Activated CD4-positive, alpha-beta memory T cell treated with anti-CD3 and anti-CD28 coated beads, Interleukin-2, amount 10 ng/mL, durations not matched to agents 7 days and 5 days (primary cell): ENCODE measurements around the gene VWA5B1. TPM values are rescaled to one million over a fixed set of nuclear protein-coding genes. Genes with fewer than 3 reads are reported as not detected.

Experiments
- CTCF ChIA-PET: fragments of 350-600 bp; sonication (Branson Sonifier 250); formaldehyde crosslinking; loops from one replicate; lab custom pipeline; 2021; ENCODE audit warnings: antibody characterized with exemption, inconsistent platforms; lab: Charles Lee
- POLR2A ChIA-PET: fragments of 350-600 bp; sonication (Branson Sonifier 250); formaldehyde crosslinking; loops from one replicate; lab custom pipeline; 2021; ENCODE audit warnings: antibody characterized with exemption; lab: Charles Lee
- DNase-seq: peaks from one replicate; pipeline ENCODE4 v3.0.0-alpha.2; 2020
- H3K27ac Mint-ChIP-seq: one replicate; pipeline ENCODE4 v1.8.0; 2021; ENCODE audit warnings: mild to moderate bottlenecking, mixed read lengths
- H3K27me3 Mint-ChIP-seq: one replicate; pipeline ENCODE4 v1.8.0; 2021; ENCODE audit warnings: mixed read lengths
- H3K36me3 Mint-ChIP-seq: one replicate; pipeline ENCODE4 v1.8.0; 2021; ENCODE audit warnings: low read depth, mixed read lengths
- H3K4me1 Mint-ChIP-seq: one replicate; pipeline ENCODE4 v1.8.0; 2021; ENCODE audit warnings: mixed read lengths
- H3K4me3 Mint-ChIP-seq: one replicate; pipeline ENCODE4 v1.8.0; 2021; ENCODE audit warnings: mild to moderate bottlenecking, mixed read lengths
- H3K9me3 Mint-ChIP-seq: one replicate; pipeline ENCODE4 v1.8.0; 2021; ENCODE audit warnings: mixed read lengths
- total RNA-seq, 2 experiments: library from RNA; stranded (reverse); gene quantifications; one replicate each; pipeline ENCODE4 v1.2.3, GENCODE V29; 2021

The VWA5B1 gene
- total RNA-seq, 2 experiments from 2014 or later: not detected

- Mint-ChIP-seq H3K4me1 (no peaks in the 10 kb centered on the region), H3K27me3 (peaks cover 14% of the 10 kb centered on the region), H3K4me3 (no peak overlapping the region)
Measured at GRCh38 chr1:20350421-20350820, 59.7 kb downstream of the VWA5B1 start.

GRCh38 chr1:20351911-20352701, 61.4 kb downstream of the VWA5B1 start:
- CTCF ChIA-PET: no interaction called here
- DNase-seq: no peak
- Mint-ChIP-seq H3K27me3 (peaks cover 9% of the 10 kb centered on the region), H3K36me3 (no peaks in the 10 kb centered on the region), H3K27ac (no peak overlapping the region), H3K9me3 (no peaks in the 10 kb centered on the region), H3K4me3 (no peak overlapping the region), H3K4me1 (no peaks in the 10 kb centered on the region)
- POLR2A ChIA-PET: no interaction called here

More at GRCh38 chr1:20350421-20350820, 59.7 kb downstream of the VWA5B1 start:
- no peak overlapping the region for H3K27ac Mint-ChIP-seq
- DNase-seq: no peak
- peaks cover 2% of the 10 kb centered on the region for H3K9me3 Mint-ChIP-seq
- H3K36me3 Mint-ChIP-seq: no peaks in the 10 kb centered on the region
- POLR2A ChIA-PET: no interaction called here
- CTCF ChIA-PET: interaction anchor here (1.3 kb wide), 1 partner anchor 12 kb away, joined by 3 read pairs; no protein-coding TSS in a partner anchor

- no peak for DNase-seq
- ChIA-PET POLR2A (no interaction called here), CTCF (no interaction called here)
- H3K4me3 Mint-ChIP-seq: no peak overlapping the region
- H3K4me1 Mint-ChIP-seq: no peaks in the 10 kb centered on the region
- no peaks in the 10 kb centered on the region for H3K9me3 Mint-ChIP-seq
- H3K27me3 Mint-ChIP-seq: peaks cover 14% of the 10 kb centered on the region
- no peaks in the 10 kb centered on the region for H3K36me3 Mint-ChIP-seq
- H3K27ac Mint-ChIP-seq: no peak overlapping the region
Measured at GRCh38 chr1:20353836-20354235, 63.2 kb downstream of the VWA5B1 start.

DNA sequence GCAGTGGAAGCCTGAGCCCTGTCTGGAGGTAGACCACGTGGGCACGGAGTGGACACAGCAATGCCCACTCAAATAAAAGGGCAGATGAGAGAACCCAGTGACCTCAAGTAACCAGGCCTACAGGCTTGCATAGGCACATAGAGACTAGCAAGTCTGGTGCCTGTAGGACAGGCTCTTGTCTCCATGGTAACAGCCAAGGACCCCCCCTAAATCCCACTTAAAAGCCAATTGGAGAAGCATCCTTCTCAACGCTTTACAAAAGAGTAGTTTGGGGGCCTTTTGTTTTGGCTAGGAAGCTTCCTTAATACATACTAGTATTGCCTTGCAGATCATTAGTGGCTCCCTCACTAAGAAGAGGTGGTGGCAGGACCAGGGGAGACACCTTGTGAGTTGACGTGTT, 63.9 kb downstream of the VWA5B1 start:
- POLR2A ChIA-PET: no interaction called here
- no peaks in the 10 kb centered on the region for H3K36me3 Mint-ChIP-seq
- no peak for DNase-seq
- peaks cover 6% of the 10 kb centered on the region for H3K4me1 Mint-ChIP-seq
- CTCF ChIA-PET: no interaction called here
- H3K9me3 Mint-ChIP-seq: no peaks in the 10 kb centered on the region
- H3K27me3 Mint-ChIP-seq: peaks cover 22% of the 10 kb centered on the region
- no peak overlapping the region for H3K27ac Mint-ChIP-seq
- no peak overlapping the region for H3K4me3 Mint-ChIP-seq

GRCh38 chr1:20355101-20355827, 64.6 kb downstream of the VWA5B1 start:
- H3K27ac Mint-ChIP-seq: no peak overlapping the region
- no peak for DNase-seq
- no peaks in the 10 kb centered on the region for H3K9me3 Mint-ChIP-seq
- peaks cover 7% of the 10 kb centered on the region for H3K4me1 Mint-ChIP-seq
- no peaks in the 10 kb centered on the region for H3K36me3 Mint-ChIP-seq
- CTCF ChIA-PET: no interaction called here
- peaks cover 29% of the 10 kb centered on the region for H3K27me3 Mint-ChIP-seq
- POLR2A ChIA-PET: no interaction called here
- no peak overlapping the region for H3K4me3 Mint-ChIP-seq

GRCh38 chr1:20355828-20356735, 65.4 kb downstream of the VWA5B1 start:
- Mint-ChIP-seq H3K9me3 (no peaks in the 10 kb centered on the region), H3K4me3 (no peak overlapping the region), H3K4me1 (peaks cover 7% of the 10 kb centered on the region), H3K27me3 (peaks cover 30% of the 10 kb centered on the region), H3K27ac (no peak overlapping the region), H3K36me3 (no peaks in the 10 kb centered on the region)
- DNase-seq: no peak
- POLR2A ChIA-PET: no interaction called here
- CTCF ChIA-PET: no interaction called here

GRCh38 chr1:20356850-20357459, 66.3 kb downstream of the VWA5B1 start:
- H3K4me3 Mint-ChIP-seq: no peak overlapping the region
- H3K27ac Mint-ChIP-seq: no peak overlapping the region
- DNase-seq: no peak
- no peaks in the 10 kb centered on the region for H3K9me3 Mint-ChIP-seq
- peaks cover 7% of the 10 kb centered on the region for H3K4me1 Mint-ChIP-seq
- POLR2A ChIA-PET: no interaction called here
- CTCF ChIA-PET: no interaction called here
- H3K36me3 Mint-ChIP-seq: no peaks in the 10 kb centered on the region
- peaks cover 34% of the 10 kb centered on the region for H3K27me3 Mint-ChIP-seq

GRCh38 chr1:20357796-20358195, 67.1 kb downstream of the VWA5B1 start:
- ChIA-PET CTCF (interaction anchor here (0.6 kb wide), 1 partner anchor 814 kb away, joined by 5 read pairs; no protein-coding TSS in a partner anchor), POLR2A (no interaction called here)
- Mint-ChIP-seq H3K27me3 (peaks cover 40% of the 10 kb centered on the region), H3K9me3 (no peaks in the 10 kb centered on the region), H3K36me3 (no peaks in the 10 kb centered on the region), H3K4me3 (no peak overlapping the region), H3K4me1 (peaks cover 7% of the 10 kb centered on the region), H3K27ac (no peak overlapping the region)
- DNase-seq: no peak

GRCh38 chr1:20358761-20359263, 68.1 kb downstream of the VWA5B1 start:
- no peaks in the 10 kb centered on the region for H3K36me3 Mint-ChIP-seq
- peaks cover 7% of the 10 kb centered on the region for H3K4me1 Mint-ChIP-seq
- DNase-seq: no peak
- no peak overlapping the region for H3K27ac Mint-ChIP-seq
- CTCF ChIA-PET: no interaction called here
- H3K4me3 Mint-ChIP-seq: no peak overlapping the region
- no peaks in the 10 kb centered on the region for H3K9me3 Mint-ChIP-seq
- peaks cover 38% of the 10 kb centered on the region for H3K27me3 Mint-ChIP-seq
- POLR2A ChIA-PET: no interaction called here

DNA sequence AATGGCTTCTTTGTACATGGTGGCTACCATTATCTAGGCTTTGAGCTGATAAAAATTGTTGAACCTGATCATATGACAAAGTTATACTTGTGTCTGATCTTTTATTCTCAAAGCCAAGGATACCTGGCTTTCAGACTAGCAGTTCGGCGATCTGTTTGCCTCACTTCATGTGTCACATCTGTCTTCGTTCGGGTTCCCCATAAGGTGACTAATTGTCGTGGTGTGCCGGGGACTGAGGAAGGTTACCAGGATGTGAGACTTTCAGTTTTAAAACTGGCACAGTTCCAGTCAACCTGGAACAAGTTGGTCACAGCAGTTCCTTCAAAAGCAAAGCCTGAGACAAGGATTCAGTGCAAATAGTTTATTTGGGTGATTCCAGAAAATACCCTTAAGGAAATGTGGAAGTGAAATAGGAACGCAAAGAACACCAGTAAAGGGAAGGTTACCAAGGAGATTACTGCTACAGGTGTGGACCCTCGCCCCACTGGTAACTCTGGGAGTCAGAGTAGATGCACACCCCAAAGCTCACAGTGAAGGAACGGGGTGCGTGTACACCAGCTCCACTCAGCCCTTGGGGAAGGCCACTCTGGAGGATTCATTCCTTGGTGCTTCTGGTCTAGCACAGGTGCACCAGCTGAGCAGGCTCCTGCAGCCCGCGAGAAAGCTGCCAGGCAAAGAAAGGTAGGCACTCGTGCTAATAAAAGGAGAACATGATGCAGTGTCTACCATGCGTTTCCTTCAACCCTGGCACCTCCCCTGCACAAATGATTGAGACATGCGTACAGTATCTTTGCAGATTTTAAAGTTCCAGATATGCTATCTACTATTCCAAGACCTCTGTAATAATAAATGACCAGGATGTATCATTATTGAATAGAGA, 69.0 kb downstream of the VWA5B1 start:
- no peaks in the 10 kb centered on the region for H3K9me3 Mint-ChIP-seq
- no peak overlapping the region for H3K4me3 Mint-ChIP-seq
- ChIA-PET POLR2A (no interaction called here), CTCF (interaction anchor here (1.0 kb wide), 1 partner anchor 14 kb away, joined by 3 read pairs; no protein-coding TSS in a partner anchor)
- no peak overlapping the region for H3K27ac Mint-ChIP-seq
- peaks cover 46% of the 10 kb centered on the region for H3K27me3 Mint-ChIP-seq
- H3K36me3 Mint-ChIP-seq: no peaks in the 10 kb centered on the region
- H3K4me1 Mint-ChIP-seq: peaks cover 7% of the 10 kb centered on the region
- peak; percentile 35 for DNase-seq

DNA sequence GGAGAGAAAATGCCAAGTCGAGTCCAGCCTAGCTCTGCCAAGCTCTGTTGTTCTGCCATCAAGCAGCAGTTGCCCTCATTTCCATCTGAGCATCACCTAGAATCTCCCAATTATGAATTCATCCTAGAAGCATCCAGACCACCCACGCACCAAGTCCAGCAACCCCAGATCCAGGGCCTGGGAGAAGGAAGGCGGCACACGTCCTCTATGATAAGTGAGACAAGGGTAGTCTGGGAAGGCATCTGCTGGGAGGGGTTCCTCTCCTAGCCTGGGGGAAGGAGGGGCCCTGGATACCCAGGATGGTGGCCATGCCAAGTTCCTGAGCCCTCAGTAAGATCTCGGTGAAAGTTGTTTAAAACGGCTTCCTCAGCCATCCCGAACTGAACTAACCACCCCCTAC, 70.7 kb downstream of the VWA5B1 start:
- no peak for DNase-seq
- Mint-ChIP-seq H3K9me3 (no peaks in the 10 kb centered on the region), H3K4me3 (no peak overlapping the region), H3K36me3 (no peaks in the 10 kb centered on the region), H3K27me3 (peaks cover 60% of the 10 kb centered on the region), H3K27ac (no peak overlapping the region), H3K4me1 (peaks cover 7% of the 10 kb centered on the region)
- POLR2A ChIA-PET: no interaction called here
- CTCF ChIA-PET: interaction anchor here (0.8 to 1.6 kb wide), 5 partner anchors 9 to 148 kb away, joined by 3 to 8 read pairs (median 4); no protein-coding TSS in a partner anchor
